NCI-H128 (cell line): Measurements from ENCODE around the gene DGKZ.

Experiments
- DNase-seq: peaks from one replicate; lab custom pipeline; 2025; ENCODE audit not compliant: unreplicated experiment; lab: John Stamatoyannopoulos, UW

DGKZ gene

GRCh38 chr11:46327829-46328228 is 19.4 kb upstream of the DGKZ start:
- no peak for DNase-seq

- DNase-seq = no peak
These were observed 17.1 kb upstream of the DGKZ start for GRCh38 chr11:46330154-46330553.

- DNase-seq = no peak
These were observed 16.5 kb upstream of the DGKZ start for GRCh38 chr11:46330563-46331281.

GRCh38 chr11:46331282-46331984 is 15.8 kb upstream of the DGKZ start:
- DNase-seq = no peak

- DNase-seq = no peak
These were observed 15.1 kb upstream of the DGKZ start for GRCh38 chr11:46332093-46332567.

GRCh38 chr11:46332568-46333393 is 14.5 kb upstream of the DGKZ start:
- no peak for DNase-seq

GRCh38 chr11:46333394-46333947 is 13.8 kb upstream of the DGKZ start:
- no peak for DNase-seq

- no peak for DNase-seq
These were observed 13.1 kb upstream of the DGKZ start for GRCh38 chr11:46334211-46334610.

GRCh38 chr11:46335271-46335670 is 12.0 kb upstream of the DGKZ start:
- DNase-seq = no peak

- no peak for DNase-seq
These were observed 11.2 kb upstream of the DGKZ start for GRCh38 chr11:46335890-46336562.

- DNase-seq = no peak
These were observed 10.6 kb upstream of the DGKZ start for GRCh38 chr11:46336563-46337180.

GRCh38 chr11:46337626-46338345 is 9.5 kb upstream of the DGKZ start:
- no peak for DNase-seq

GRCh38 chr11:46338636-46338987 is 8.7 kb upstream of the DGKZ start:
- no peak for DNase-seq

GRCh38 chr11:46338988-46339666 is 8.1 kb upstream of the DGKZ start:
- peak; percentile 60 for DNase-seq

- DNase-seq = no peak
These were observed 7.4 kb upstream of the DGKZ start for GRCh38 chr11:46339816-46340215.

- DNase-seq = no peak
These were observed 5.8 kb upstream of the DGKZ start for GRCh38 chr11:46341454-46341853.

- no peak for DNase-seq
These were observed 5.0 kb upstream of the DGKZ start for GRCh38 chr11:46342239-46342638.

GRCh38 chr11:46343520-46343919 is 3.7 kb upstream of the DGKZ start:
- no peak for DNase-seq

- DNase-seq = no peak
These were observed 2.1 kb upstream of the DGKZ start for GRCh38 chr11:46345131-46345597.
